UCSD-AML1 (cell line): ENCODE data around the gene NPNT.

Source experiments
- DNase-seq: peaks from one replicate; lab custom pipeline; 2025; ENCODE audit not compliant: unreplicated experiment; lab: John Stamatoyannopoulos, UW

Gene NPNT

GRCh38 chr4:105917171-105917685, 22.0 kb downstream of the NPNT start:
- no peak for DNase-seq

DNA sequence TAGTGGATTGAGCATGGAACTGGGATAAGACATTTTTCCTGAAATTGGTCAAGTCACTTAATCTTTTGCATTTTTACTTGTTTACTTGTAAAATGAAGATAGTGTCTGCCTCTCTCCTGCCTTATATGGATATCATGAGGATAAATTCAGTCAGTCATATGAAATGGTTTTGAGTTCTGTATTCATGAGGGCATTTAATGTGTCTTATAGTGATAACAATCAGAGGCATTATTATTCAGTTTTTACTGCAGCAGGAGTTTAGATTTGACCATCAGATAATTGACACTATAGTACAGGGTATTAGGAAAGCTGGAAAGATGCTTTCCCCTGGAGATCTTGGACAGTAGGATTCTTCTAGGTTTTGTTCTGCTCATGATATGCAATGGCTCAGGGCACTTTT, 26.0 kb downstream of the NPNT start:
- no peak for DNase-seq

GRCh38 chr4:105923497-105924238, 28.4 kb downstream of the NPNT start:
- no peak for DNase-seq

DNA sequence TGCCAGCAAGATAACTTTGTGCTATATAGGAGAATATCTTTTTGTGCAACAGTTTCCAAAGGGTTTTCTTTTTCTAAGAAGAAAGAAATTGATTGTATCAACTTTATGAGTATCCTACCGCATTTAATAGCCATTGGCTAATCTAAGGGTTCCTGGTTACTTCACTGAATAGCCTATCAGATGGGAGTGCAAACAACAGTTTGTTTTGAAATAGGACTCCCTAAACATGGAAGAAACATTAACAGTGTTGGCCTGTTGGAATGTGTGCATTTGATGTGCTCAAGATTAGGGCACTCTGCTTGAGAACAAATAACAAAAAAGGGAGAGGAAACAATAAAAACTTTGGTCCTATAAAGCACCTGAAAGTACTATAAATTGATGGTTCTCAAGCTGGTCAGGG, 29.1 kb downstream of the NPNT start:
- no peak for DNase-seq

- DNase-seq: no peak
These were observed 35.4 kb downstream of the NPNT start for GRCh38 chr4:105930698-105931097.

DNA sequence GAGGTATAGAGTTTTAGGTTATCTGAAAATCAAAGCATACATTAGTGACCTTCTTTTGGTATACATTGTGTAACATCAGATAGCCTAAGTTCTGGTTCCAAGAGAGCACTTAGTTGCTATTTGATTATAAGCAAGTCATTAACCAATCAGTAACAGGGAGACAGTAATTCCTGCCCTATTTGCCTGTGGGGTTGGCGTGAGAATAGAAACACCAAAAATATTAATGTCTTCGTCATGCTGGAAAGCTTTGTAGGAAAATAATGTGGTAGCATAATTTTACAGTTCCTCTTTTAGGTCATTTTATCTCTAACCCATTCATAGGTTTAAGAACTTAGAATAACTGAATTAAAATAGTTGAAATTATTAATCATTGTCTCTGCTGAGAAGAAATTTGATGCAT, 37.8 kb downstream of the NPNT start:
- DNase-seq: no peak

DNA sequence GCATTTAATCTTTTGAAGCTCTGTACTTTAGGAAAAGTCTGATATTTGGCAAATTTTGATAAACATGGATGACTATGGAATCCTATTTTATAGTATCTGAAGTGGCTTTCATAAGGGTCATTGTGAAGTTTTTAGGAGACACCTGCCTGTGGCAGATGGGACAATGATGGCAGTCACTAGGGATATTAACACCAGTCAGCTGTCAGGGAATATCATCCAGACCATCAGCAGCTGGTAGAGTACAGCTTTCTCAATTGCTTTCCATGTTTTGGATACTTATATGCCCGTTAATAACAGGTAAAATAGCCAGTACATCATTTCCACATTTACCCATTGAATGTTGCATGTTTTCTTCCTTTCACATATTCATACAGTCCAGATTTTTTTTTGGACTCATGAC, 39.1 kb downstream of the NPNT start:
- DNase-seq: no peak

- DNase-seq: no peak
These were observed 41.6 kb downstream of the NPNT start for GRCh38 chr4:105936901-105937300.

GRCh38 chr4:105937759-105938158, 42.5 kb downstream of the NPNT start:
- no peak for DNase-seq

GRCh38 chr4:105943234-105943633, 48.0 kb downstream of the NPNT start:
- no peak for DNase-seq

- DNase-seq: no peak
These were observed 49.3 kb downstream of the NPNT start for GRCh38 chr4:105944540-105944939.

GRCh38 chr4:105946771-105947170, 51.5 kb downstream of the NPNT start:
- DNase-seq: no peak

DNA sequence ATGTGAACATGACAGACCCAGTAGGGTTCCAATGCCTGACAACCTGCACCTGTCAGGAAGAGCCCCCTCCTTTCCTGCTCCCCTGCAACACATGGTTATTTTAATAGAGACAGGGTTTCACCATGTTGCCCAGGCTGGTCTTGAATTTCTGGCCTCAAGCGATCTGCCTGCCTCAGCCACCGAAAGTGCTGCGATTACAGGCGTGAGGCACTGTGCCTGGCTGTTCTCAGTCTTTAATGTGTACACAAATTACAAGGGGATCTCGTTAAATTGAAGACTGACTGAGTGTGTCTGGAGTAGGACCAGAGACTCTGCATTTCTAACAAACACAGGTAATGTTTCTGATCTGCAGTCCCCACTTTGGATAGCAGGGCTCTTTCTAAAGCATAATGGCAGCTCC, 55.4 kb downstream of the NPNT start:
- DNase-seq: no peak

DNA sequence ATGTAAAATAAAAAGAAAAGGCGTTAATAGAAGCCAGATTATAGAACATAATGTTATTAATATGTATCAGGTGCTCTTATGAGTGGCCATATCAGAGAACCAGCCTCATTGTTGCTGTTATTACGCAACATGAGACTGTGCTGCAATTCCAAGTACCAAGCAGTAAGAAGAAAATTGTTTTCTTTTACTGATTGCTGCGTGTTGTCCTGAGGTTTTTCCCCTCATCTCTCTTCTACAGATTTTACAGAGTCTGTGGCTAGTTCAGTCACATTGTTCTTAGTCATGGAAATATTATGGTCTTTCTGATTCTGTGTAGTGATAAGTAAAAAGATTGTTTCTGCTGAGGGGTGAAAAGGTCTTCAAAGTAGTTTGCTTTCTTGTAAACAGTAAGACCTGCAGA, 55.9 kb downstream of the NPNT start:
- no peak for DNase-seq

- DNase-seq: no peak
These were observed 57.3 kb downstream of the NPNT start for GRCh38 chr4:105952591-105952990.

DNA sequence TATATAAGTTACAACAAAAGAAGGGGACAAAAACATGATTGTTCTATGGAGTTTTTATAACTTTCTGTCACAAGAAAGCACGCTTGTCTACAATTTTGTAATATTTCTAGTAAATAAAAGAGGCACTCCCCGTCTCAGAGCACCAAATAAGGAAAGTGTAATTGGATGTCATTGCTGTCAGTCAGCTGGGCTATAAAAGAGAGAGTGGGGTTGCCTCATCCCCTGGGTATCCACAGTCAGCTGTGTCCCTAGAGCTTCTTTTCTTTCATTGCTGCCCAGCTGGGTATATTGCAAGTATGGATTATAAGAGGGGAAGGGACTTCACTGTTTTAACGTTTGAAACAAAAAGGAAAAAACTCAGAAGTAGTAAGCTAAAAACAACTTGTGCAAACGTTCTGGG, 61.3 kb downstream of the NPNT start:
- DNase-seq: no peak

- no peak for DNase-seq
These were observed 62.4 kb downstream of the NPNT start for GRCh38 chr4:105957680-105958079.

DNA sequence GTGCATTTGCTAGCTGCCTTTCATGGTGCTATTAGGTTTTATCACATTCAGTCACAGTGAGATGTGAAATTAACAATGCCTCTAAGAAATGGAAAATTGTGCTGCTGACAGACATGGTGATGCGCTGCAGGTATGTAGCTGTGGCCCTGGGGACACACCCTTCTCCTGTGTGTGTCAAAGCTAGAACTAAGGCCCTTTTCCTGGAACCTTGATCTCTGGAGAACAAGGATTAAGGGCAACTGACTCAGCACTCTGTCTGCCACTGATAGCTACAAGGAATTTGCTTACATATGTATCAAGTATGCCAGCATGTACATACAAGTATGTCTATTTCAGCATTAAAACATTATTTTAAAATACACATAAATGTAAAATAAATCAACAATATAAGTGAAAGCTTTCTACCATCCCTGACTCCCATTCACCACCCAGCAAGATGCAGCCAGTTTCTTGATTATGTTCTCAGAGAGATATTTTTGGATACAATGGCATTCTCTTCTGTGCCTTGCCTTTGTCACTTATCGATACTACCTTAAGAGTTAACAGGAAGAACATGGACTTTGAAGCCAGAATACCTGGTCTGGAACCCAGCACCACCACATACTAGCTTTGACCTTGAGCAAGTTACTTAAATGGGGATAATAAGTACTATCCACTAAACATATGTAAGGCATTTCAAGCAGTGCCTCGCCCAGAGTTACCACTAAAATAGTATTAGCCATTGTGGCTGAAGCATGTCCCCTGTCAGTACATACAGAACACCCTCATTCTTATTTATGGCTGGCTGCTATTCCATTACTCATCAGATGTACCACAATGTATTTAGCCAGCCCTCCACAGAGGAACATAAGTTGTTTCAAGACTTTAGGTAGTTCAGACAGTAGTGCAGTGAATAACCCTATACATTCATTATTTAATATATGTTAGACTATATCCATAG, 68.5 kb downstream of the NPNT start:
- DNase-seq: no peak

DNA sequence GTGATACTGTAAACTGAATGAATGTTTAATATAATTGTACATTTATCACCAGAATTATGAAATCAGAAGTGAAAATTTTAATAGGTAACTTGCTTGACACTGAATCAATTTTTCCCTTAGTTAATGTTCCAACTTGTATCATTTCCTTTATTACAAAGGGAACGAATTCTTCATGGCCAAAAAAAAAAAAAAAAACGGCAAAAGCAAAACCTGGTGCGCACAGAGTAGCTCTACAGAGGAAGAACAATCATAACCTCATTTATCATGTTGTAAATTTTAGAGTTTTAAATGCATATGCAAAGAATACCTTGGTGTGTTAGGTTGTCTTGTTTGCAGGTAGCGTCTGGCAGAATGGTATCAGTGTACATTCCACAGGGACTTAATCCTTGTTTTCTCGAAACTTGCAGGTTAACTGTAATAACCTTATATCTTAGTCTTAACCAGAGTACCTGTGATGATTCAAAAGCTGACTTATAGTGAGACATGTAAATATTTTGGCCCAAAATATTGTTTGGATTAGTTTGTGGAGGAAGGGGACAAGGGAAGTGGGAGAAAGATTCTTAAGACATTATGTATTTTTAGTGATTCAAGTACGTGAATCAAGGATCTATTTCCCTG, 70.0 kb downstream of the NPNT start:
- no peak for DNase-seq

DNA sequence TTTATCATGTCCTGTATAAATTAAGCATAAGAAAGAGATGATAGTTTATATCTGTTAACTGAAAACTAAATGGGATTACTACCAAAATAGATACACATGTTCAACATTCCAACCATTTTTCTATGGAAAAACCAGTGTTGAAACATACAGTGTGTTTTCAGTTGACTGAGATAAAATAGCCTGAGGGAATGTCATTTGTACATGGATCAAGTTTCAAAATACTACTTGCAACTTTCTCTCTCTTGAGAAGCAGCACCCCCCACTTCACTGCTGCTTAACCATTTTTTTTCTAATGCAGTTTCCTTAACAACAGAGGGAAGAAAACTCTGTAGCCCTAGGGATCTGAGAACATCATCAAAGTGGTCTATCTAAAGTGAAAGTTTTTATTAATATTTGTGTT, 70.8 kb downstream of the NPNT start:
- no peak for DNase-seq

- no peak for DNase-seq
These were observed 71.9 kb downstream of the NPNT start for GRCh38 chr4:105967058-105967658.
